HepG2 (cell line): ENCODE results near the gene SNRPD2. TPM values are rescaled to one million over a fixed set of nuclear protein-coding genes. Genes with fewer than 3 reads are reported as not detected.

ENCODE experiments used
- CREM ChIP-seq, 2 experiments: sonication (generic) in 1 of 2; formaldehyde crosslinking in 1 of 2; IDR thresholded peaks; 2 replicates each; pipeline versions ENCODE4 v1.4.0 to v1.6.1; 2016 to 2020; ENCODE audit warnings: antibody characterized with exemption in 1 of 2, mild to moderate bottlenecking in 1 of 2, missing genetic modification reagents in 1 of 2
- DNMT1 ChIP-seq: sonication (generic); formaldehyde crosslinking; IDR thresholded peaks from 2 replicates; pipeline ENCODE4 v1.5.1; 2020; ENCODE audit warnings: mild to moderate bottlenecking, missing genetic modification reagents
- DZIP1 ChIP-seq: sonication (generic); formaldehyde crosslinking; IDR thresholded peaks from 2 replicates; pipeline ENCODE4 v1.5.0; 2020; ENCODE audit warnings: mild to moderate bottlenecking, missing genetic modification reagents
- JDP2 ChIP-seq: sonication (generic); formaldehyde crosslinking; IDR thresholded peaks from 2 replicates; pipeline ENCODE4 v1.8.1; 2022; ENCODE audit warnings: missing genetic modification reagents, borderline replicate concordance
- JUN ChIP-seq: sonication (generic); formaldehyde crosslinking; IDR thresholded peaks from 2 replicates; pipeline ENCODE4 v1.4.0; 2020; ENCODE audit warnings: mild to moderate bottlenecking, missing genetic modification reagents
- KIAA2018 ChIP-seq: sonication (generic); formaldehyde crosslinking; IDR thresholded peaks from 2 replicates; pipeline ENCODE4 v1.5.0; 2020; ENCODE audit warnings: mild to moderate bottlenecking, missing genetic modification reagents, borderline replicate concordance
- MLX ChIP-seq: IDR thresholded peaks from 2 replicates; pipeline ENCODE4 v1.6.1; 2016
- MTF1 ChIP-seq: sonication (generic); formaldehyde crosslinking; IDR thresholded peaks from 2 replicates; pipeline ENCODE4 v1.5.0; 2020; ENCODE audit warnings: missing genetic modification reagents
- PAX8 ChIP-seq: sonication (generic); formaldehyde crosslinking; IDR thresholded peaks from 2 replicates; pipeline ENCODE4 v1.8.0; 2022; ENCODE audit warnings: mild to moderate bottlenecking, missing genetic modification reagents, borderline replicate concordance
- TARDBP ChIP-seq: sonication (generic); formaldehyde crosslinking; IDR thresholded peaks from 2 replicates; pipeline ENCODE4 v1.8.0; 2022; ENCODE audit warnings: mild to moderate bottlenecking, missing genetic modification reagents
- TCF7L2 ChIP-seq: IDR thresholded peaks from 2 replicates; pipeline ENCODE4 v1.6.1; 2011; ENCODE audit warnings: mild to moderate bottlenecking, low read depth, low read length, moderate library complexity
- TMF1 ChIP-seq: sonication (generic); formaldehyde crosslinking; IDR thresholded peaks from 2 replicates; pipeline ENCODE4 v1.8.1; 2022; ENCODE audit warnings: low read depth, missing genetic modification reagents
- YY1 ChIP-seq: IDR thresholded peaks from 2 replicates; pipeline ENCODE4 v1.6.1; 2011; ENCODE audit warnings: low read length, low read depth, moderate library complexity, mild to moderate bottlenecking; ENCODE audit not compliant: insufficient read depth, insufficient replicate concordance
- ZBTB14 ChIP-seq: sonication (generic); formaldehyde crosslinking; IDR thresholded peaks from 2 replicates; pipeline ENCODE4 v1.4.0; 2020; ENCODE audit warnings: missing genetic modification reagents
- ZNF263 ChIP-seq: sonication (generic); formaldehyde crosslinking; IDR thresholded peaks from 2 replicates; pipeline ENCODE4 v1.4.0; 2020; ENCODE audit warnings: missing genetic modification reagents
- ZNF546 ChIP-seq: sonication (generic); formaldehyde crosslinking; conservative IDR thresholded peaks from 2 replicates; pipeline ENCODE4 v1.8.1; 2023; ENCODE audit warnings: mild to moderate bottlenecking, missing genetic modification reagents
- polyA plus RNA-seq, 8 experiments: library from polyadenylated mRNA; depleted of rRNA in 3 of 8; stranded (reverse) in 7 of 8; unstranded in 1 of 8; fragments of >200 nt; fragmentation: Illumina TruSeq in 4 of 8; extraction: Trizol in 4 of 8; gene quantifications; 2 replicates each; pipeline versions ENCODE4 v1.2.1 to v1.2.3, GENCODE V29; 2011 to 2016; ENCODE audit warnings: low read depth in 4 of 8, missing spikeins in 1 of 8, mixed read lengths in 1 of 8; ENCODE audit not compliant: insufficient read depth in 1 of 8
- total RNA-seq, 5 experiments: library from RNA; depleted of rRNA; stranded (reverse); fragments of >200 nt; fragmentation: Illumina TruSeq; extraction: Trizol; gene quantifications; 2 replicates each; pipeline ENCODE4 v1.2.3, GENCODE V29; 2016; ENCODE audit warnings: low read depth in 1 of 5

The SNRPD2 gene
- total and polyA plus RNA-seq, 2 of the 13 experiments (the other 11 are each of a cell fraction or from before 2014, with no cell fraction given) = 299 to 485 TPM

- TF ChIP-seq ZNF546 (CRISPR knock-in tag) (no peak), TMF1 (CRISPR knock-in tag) (no peak), DZIP1 (CRISPR knock-in tag) (peak; percentile 28; the same call in 1 of the 2 replicates), ZNF263 (CRISPR knock-in tag) (peak; percentile 60; the same call in 1 of the 2 replicates), KIAA2018 (no peak), PAX8 (no peak), JDP2 (CRISPR knock-in tag) (no peak), MTF1 (no peak), CREM (IDR thresholded peaks at IDR 0.05) (no peak), CREM (CRISPR knock-in tag; IDR thresholded peaks at IDR 0.05) (no peak), YY1 (peak; percentile 66), JUN (no peak), TARDBP (CRISPR knock-in tag) (peak; percentile 68; the same call in 1 of the 2 replicates), ZBTB14 (CRISPR knock-in tag) (peak; percentile 47), MLX (no peak), DNMT1 (CRISPR knock-in tag) (no peak), TCF7L2 (no peak)
Measured at GRCh38 chr19:45638930-45639729, 52.6 kb downstream of the SNRPD2 start, which contains the start of gene EML2 (continued).
